Stimulated activated CD8-positive, alpha-beta memory T cell treated with anti-CD3 and anti-CD28 coated beads, Interleukin-15, amount 100 ng/mL, for 48 hours (primary cell): ENCODE measurements around the gene BMPER.
"Not testable (repeated sequence)": the region's sequence is repeated elsewhere in the genome, so short reads cannot be mapped to it uniquely, and the experiment has no call there.

Source experiments
- DNase-seq, 2 donors: peaks; one replicate each; pipeline ENCODE4 v3.0.0-alpha.2; 2020; ENCODE audit warnings: low read depth in 2 of 2

The BMPER gene

GRCh38 chr7:34137176-34137575 lies 231.8 kb downstream of the BMPER start:
- no peak for DNase-seq

GRCh38 chr7:34138483-34138882 lies 233.1 kb downstream of the BMPER start:
- DNase-seq = no peak

- no peak for DNase-seq
These were observed 233.7 kb downstream of the BMPER start for GRCh38 chr7:34139086-34139485.

- DNase-seq = no peak
These were observed 234.7 kb downstream of the BMPER start for GRCh38 chr7:34140066-34140465.

- no peak for DNase-seq
These were observed 238.1 kb downstream of the BMPER start for GRCh38 chr7:34143402-34143801.

GRCh38 chr7:34145603-34146002 lies 240.3 kb downstream of the BMPER start:
- DNase-seq = no peak

- no peak for DNase-seq
These were observed 248.4 kb downstream of the BMPER start for GRCh38 chr7:34153656-34154270.

GRCh38 chr7:34155220-34155908 lies 250.0 kb downstream of the BMPER start:
- DNase-seq = no peak

GRCh38 chr7:34156336-34156735 lies 251.0 kb downstream of the BMPER start:
- DNase-seq = no peak

GRCh38 chr7:34157137-34157536 lies 251.8 kb downstream of the BMPER start:
- no peak for DNase-seq

GRCh38 chr7:34158368-34159153 lies 253.2 kb downstream of the BMPER start:
- no peak for DNase-seq

- no peak for DNase-seq
These were observed 255.0 kb downstream of the BMPER start for GRCh38 chr7:34160261-34160752.

GRCh38 chr7:34162027-34162565 lies 256.8 kb downstream of the BMPER start:
- DNase-seq = no peak

- DNase-seq = no peak
These were observed 257.3 kb downstream of the BMPER start for GRCh38 chr7:34162677-34163076.

- no peak for DNase-seq
These were observed 258.6 kb downstream of the BMPER start for GRCh38 chr7:34163956-34164355.

GRCh38 chr7:34165466-34165865 lies 260.1 kb downstream of the BMPER start:
- DNase-seq = no peak

GRCh38 chr7:34165927-34166550 lies 260.7 kb downstream of the BMPER start:
- DNase-seq = no peak

- DNase-seq = no peak
These were observed 262.7 kb downstream of the BMPER start for GRCh38 chr7:34168013-34168412.

- not testable (repeated sequence) for DNase-seq
These were observed 269.6 kb downstream of the BMPER start for GRCh38 chr7:34174688-34175616.

GRCh38 chr7:34175837-34176236 lies 270.5 kb downstream of the BMPER start:
- no peak for DNase-seq

GRCh38 chr7:34177476-34177875 lies 272.1 kb downstream of the BMPER start:
- DNase-seq = no peak
